ENCODE results near the gene FSCB. TPM values are rescaled to one million over a fixed set of nuclear protein-coding genes. Genes with fewer than 3 reads are reported as not detected.
"Not testable (repeated sequence)": the region's sequence is repeated elsewhere in the genome, so short reads cannot be mapped to it uniquely, and the experiment has no call there.

The FSCB gene, protein sequence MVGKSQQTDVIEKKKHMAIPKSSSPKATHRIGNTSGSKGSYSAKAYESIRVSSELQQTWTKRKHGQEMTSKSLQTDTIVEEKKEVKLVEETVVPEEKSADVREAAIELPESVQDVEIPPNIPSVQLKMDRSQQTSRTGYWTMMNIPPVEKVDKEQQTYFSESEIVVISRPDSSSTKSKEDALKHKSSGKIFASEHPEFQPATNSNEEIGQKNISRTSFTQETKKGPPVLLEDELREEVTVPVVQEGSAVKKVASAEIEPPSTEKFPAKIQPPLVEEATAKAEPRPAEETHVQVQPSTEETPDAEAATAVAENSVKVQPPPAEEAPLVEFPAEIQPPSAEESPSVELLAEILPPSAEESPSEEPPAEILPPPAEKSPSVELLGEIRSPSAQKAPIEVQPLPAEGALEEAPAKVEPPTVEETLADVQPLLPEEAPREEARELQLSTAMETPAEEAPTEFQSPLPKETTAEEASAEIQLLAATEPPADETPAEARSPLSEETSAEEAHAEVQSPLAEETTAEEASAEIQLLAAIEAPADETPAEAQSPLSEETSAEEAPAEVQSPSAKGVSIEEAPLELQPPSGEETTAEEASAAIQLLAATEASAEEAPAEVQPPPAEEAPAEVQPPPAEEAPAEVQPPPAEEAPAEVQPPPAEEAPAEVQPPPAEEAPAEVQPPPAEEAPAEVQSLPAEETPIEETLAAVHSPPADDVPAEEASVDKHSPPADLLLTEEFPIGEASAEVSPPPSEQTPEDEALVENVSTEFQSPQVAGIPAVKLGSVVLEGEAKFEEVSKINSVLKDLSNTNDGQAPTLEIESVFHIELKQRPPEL
- total RNA-seq = not detected

DNA sequence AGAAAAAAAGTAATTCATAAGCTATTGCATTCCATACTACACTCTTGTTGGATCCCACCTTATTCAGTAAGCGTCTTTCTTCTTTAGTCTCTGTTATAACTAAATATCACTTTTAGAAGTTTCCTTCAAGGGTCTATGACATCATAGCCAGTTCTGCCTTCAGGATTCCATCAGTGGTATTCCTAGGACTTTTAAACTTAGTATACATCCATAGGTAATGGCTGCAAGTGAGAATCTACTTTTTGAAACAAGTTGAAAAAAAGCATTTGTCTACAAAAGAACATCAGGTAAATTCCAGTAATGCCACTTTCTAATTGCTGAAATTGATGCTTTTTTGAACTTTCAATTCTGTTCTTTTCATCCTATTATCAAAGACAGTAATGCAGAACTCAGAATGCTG lies at the start of gene FSCB:
Gene FSCB (minus strand): TSS at position 101 of the 400 bp plus-strand sequence. CDS start 296 bp downstream, outside the sequence.
- H3K27me3 Mint-ChIP-seq = no peaks in the 10 kb centered on the region

DNA sequence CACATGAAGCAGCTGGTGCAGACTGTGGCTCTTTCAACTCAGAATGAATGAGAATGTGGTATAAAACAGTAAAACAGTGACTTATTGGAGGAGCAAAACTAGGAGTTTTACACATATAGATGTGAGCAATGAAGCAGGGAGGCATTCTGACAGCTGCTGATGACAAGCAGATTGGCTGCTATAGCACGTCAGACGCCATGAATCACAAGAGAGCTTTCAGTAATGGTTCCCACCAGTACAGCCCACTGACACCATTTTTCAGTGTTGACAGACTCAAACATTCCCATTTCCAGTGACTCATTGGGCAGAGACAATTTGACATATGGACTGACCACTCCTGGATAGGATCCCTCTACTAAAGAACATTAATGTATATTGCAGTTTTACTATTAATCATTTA lies 24.6 kb upstream of the FSCB start:
- no peak for DNase-seq
- Mint-ChIP-seq H3K9me3 (no peaks in the 10 kb centered on the region), H3K36me3 (ENCODE audit: low read depth) (no peaks in the 10 kb centered on the region), H3K4me1 (no peaks in the 10 kb centered on the region), H3K27ac (no peak overlapping the region), H3K4me3 (no peak overlapping the region), H3K27me3 (no peaks in the 10 kb centered on the region)
- POLR2A ChIA-PET = no interaction called here
- CTCF ChIA-PET = no interaction called here

More for the DNA sequence above, at the start of gene FSCB:
- no peak for DNase-seq
- no peaks in the 10 kb centered on the region for H3K36me3 Mint-ChIP-seq (ENCODE audit: low read depth)
- H3K4me3 Mint-ChIP-seq = no peak within 1 kb of the TSS
- CTCF ChIA-PET = no interaction called here
- no peaks in the 10 kb centered on the region for H3K4me1 Mint-ChIP-seq
- POLR2A ChIA-PET = no interaction called here
- H3K27ac Mint-ChIP-seq = no peak within 1 kb of the TSS
- no peaks in the 10 kb centered on the region for H3K9me3 Mint-ChIP-seq

DNA sequence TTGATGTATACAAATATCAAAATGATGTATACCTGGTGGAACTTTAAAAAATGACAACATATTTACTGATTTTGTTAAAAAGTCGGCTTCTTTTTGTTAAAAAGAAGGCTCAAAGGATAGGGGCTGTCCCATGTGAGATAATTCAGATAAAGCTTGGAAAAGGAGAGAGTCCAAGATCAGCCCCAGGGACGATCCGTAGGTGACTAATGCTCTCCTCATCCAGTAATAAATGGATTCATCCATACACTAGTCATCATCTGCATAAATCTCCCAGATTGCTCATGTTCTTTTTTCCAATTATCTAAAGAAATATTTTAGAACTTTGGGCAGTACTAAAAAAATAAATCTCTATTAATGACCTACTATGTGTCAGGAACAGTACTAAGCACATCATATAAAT lies 23.4 kb upstream of the FSCB start:
- no peak for DNase-seq
- H3K9me3 Mint-ChIP-seq = no peaks in the 10 kb centered on the region
- ChIA-PET POLR2A (no interaction called here), CTCF (no interaction called here)
- H3K4me1 Mint-ChIP-seq = no peaks in the 10 kb centered on the region
- H3K36me3 Mint-ChIP-seq (ENCODE audit: low read depth) = no peaks in the 10 kb centered on the region
- no peak overlapping the region for H3K4me3 Mint-ChIP-seq
- no peaks in the 10 kb centered on the region for H3K27me3 Mint-ChIP-seq
- H3K27ac Mint-ChIP-seq = no peak overlapping the region

DNA sequence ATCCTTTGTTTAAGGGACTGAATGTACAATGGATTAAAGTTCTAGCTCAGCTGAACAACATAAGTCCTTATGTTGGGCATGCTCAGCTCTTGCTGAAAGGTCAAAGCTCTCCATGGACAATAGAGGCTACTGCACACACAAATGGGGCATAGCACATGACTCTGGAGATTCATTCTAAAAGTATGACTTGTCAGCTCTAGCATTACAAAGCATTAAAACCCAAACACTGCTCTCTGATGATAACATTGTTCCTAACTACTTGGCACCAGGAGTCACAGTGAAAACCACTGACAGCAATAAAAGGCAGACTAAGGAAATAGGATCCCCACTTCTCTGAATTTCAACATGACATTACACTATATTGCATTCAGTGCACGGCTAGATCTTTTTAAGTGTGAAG lies 21.9 kb upstream of the FSCB start:
- POLR2A ChIA-PET = no interaction called here
- CTCF ChIA-PET = no interaction called here

DNA sequence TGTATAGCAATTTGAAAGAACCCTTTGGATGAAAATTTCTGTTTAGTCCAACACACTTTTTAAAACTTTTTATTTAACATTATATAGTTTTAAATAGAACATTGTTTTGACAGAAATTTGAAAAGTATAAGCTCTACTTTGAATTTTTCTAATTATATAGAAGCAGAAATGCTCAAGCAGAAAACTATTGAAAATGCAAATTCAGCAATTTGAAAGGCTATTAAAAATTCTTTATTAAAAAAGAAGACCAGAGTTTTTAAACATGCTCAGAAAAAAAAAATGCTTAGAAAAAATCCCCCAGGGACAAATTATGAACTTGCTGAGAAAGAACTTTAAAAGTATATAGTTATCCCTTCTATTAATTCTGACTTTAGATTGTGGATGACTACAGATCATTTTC lies 21.1 kb upstream of the FSCB start:
- ChIA-PET POLR2A (no interaction called here), CTCF (no interaction called here)
- H3K4me1 Mint-ChIP-seq = no peaks in the 10 kb centered on the region
- no peaks in the 10 kb centered on the region for H3K36me3 Mint-ChIP-seq (ENCODE audit: low read depth)
- no peak overlapping the region for H3K27ac Mint-ChIP-seq
- H3K27me3 Mint-ChIP-seq = no peaks in the 10 kb centered on the region
- H3K4me3 Mint-ChIP-seq = no peak overlapping the region
- no peaks in the 10 kb centered on the region for H3K9me3 Mint-ChIP-seq
- DNase-seq = no peak

More for the DNA sequence above, 21.9 kb upstream of the FSCB start:
- Mint-ChIP-seq H3K9me3 (no peaks in the 10 kb centered on the region), H3K27me3 (no peaks in the 10 kb centered on the region), H3K4me3 (no peak overlapping the region), H3K27ac (no peak overlapping the region), H3K4me1 (no peaks in the 10 kb centered on the region), H3K36me3 (ENCODE audit: low read depth) (no peaks in the 10 kb centered on the region)
- DNase-seq = no peak

DNA sequence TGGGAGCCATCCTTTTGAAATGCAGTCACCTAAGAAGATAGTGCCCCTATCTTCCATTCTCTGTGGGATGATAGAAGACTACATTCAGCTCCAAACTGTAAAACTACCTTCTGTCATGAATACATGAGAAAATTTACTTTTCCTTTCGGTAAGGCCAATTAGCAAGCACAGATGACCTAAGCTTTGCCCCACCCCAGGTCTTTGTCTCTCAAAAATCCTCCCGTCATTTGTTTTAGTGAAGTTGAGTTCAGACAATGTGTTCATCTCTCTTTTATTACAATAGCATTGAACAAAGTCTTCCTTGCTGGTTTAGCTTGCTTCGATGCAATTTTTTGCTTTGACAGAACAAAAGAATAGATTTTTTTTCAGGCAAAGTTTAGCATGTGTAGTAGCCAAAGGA lies 18.2 kb upstream of the FSCB start:
- H3K27ac Mint-ChIP-seq = no peak overlapping the region
- H3K27me3 Mint-ChIP-seq = no peaks in the 10 kb centered on the region
- no peaks in the 10 kb centered on the region for H3K9me3 Mint-ChIP-seq
- H3K4me3 Mint-ChIP-seq = no peak overlapping the region
- DNase-seq = no peak
- CTCF ChIA-PET = no interaction called here
- POLR2A ChIA-PET = no interaction called here
- no peaks in the 10 kb centered on the region for H3K4me1 Mint-ChIP-seq
- H3K36me3 Mint-ChIP-seq (ENCODE audit: low read depth) = no peaks in the 10 kb centered on the region

DNA sequence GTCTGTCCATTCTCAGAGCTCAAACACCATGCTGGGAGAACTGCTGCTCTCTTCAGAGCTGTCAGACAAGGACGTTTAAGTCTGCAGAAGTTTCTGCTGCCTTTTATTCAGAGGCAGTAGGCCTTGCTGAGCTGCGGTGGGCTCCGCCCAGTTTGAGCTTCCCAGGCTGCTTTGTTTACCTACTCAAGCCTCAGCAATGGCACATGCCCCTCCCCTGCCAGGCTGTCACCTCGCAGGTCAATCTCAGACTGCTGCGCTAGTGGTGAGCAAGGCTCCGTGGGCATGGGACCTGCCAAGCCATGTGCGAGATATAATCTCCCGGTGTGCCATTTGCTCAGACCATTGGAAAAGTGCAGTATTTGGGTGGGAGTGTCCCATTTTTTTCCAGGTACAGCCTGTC lies 8.6 kb upstream of the FSCB start:
- H3K4me1 Mint-ChIP-seq; H3K27ac Mint-ChIP-seq; H3K9me3 Mint-ChIP-seq; H3K36me3 Mint-ChIP-seq (ENCODE audit: low read depth); H3K4me3 Mint-ChIP-seq; DNase-seq; H3K27me3 Mint-ChIP-seq; POLR2A ChIA-PET; CTCF ChIA-PET: not testable (repeated sequence)

DNA sequence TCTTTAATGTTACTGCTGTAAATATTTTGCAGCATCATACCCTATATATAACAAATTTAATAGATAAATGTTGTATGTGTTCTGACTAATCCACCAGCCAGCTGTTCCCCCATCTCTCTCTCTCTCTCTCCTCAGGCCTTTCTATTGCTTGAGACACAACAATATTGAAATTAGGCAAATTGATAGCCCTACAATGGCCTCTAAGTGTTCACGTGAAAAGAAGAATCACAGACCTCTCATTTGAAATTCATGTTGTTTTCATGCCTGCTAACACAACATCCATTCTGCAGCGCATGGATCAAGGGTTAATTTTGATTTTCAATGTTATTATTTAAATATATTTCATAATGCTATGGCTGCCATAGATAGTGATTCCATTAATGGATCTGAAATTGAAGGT lies 1.8 kb upstream of the FSCB start:
- Mint-ChIP-seq H3K36me3 (ENCODE audit: low read depth) (no peaks in the 10 kb centered on the region), H3K27ac (no peak overlapping the region), H3K4me1 (no peaks in the 10 kb centered on the region), H3K9me3 (peaks cover 5% of the 10 kb centered on the region), H3K27me3 (no peaks in the 10 kb centered on the region), H3K4me3 (no peak overlapping the region)
- ChIA-PET CTCF (no interaction called here), POLR2A (no interaction called here)
- DNase-seq = no peak

DNA sequence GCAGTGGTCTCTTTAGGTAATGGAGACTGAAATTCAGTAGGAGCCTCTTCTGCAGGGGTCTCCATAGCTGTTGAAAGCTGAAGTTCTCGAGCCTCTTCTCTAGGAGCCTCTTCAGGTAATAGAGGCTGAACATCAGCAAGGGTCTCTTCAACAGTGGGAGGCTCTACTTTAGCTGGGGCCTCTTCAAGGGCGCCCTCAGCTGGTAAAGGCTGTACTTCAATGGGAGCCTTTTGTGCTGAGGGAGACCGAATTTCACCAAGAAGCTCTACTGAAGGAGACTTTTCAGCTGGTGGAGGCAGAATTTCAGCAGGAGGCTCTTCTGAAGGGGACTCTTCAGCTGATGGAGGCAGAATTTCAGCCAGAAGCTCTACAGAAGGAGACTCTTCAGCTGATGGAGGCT lies 1.5 kb downstream of the FSCB start:
- POLR2A ChIA-PET = no interaction called here
- no peaks in the 10 kb centered on the region for H3K36me3 Mint-ChIP-seq (ENCODE audit: low read depth)

DNA sequence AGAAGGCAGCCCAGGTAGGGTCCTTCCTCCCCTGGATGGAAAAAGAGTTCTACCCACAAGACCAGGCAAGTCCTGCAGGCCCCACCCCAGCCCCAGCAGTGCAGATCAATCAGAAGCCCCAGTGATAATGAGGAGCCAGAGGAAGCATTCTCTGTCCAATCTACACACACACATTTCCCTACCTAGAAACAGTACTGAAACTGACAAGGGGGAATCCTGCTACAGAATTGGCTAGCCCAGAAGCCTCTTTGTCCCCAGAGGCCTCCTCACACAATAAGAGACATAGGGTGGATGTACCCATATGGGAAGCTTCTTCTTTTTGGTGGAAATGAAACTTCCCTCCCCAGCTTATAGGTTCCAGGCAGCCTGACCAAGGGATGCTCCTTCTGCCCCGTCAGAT lies 9.9 kb downstream of the FSCB start:
- CTCF ChIA-PET = no interaction called here

More for the DNA sequence above, 1.5 kb downstream of the FSCB start:
- no peaks in the 10 kb centered on the region for H3K4me1 Mint-ChIP-seq
- DNase-seq = no peak
- H3K27ac Mint-ChIP-seq = no peak overlapping the region
- CTCF ChIA-PET = no interaction called here
- H3K27me3 Mint-ChIP-seq = no peaks in the 10 kb centered on the region
- no peak overlapping the region for H3K4me3 Mint-ChIP-seq
- H3K9me3 Mint-ChIP-seq = no peaks in the 10 kb centered on the region

DNA sequence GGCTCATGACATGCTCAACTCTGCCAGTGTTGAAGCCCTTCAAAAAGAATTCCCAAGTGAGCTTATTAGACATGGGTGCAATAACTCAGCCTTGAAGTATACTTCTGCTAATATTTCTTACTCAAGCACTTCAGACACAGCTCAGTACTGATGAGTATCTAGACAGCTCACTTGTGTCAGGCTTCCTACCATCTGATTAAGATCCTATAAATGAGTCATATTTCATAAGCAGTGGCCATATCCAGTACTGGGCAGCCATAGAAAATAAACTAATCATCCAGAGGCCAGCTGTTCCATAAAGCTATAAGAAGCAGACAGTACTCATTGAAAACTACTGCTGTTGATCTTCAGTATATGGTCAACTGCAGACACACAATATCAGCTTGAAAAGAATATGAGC lies 12.9 kb downstream of the FSCB start:
- Mint-ChIP-seq H3K27me3 (no peaks in the 10 kb centered on the region), H3K4me1 (no peaks in the 10 kb centered on the region), H3K4me3 (no peak overlapping the region), H3K9me3 (peaks cover 7% of the 10 kb centered on the region), H3K36me3 (ENCODE audit: low read depth) (no peaks in the 10 kb centered on the region), H3K27ac (no peak overlapping the region)
- CTCF ChIA-PET = no interaction called here
- no peak for DNase-seq
- POLR2A ChIA-PET = no interaction called here

More for the DNA sequence above, 9.9 kb downstream of the FSCB start:
- Mint-ChIP-seq H3K27me3 (no peaks in the 10 kb centered on the region), H3K36me3 (ENCODE audit: low read depth) (no peaks in the 10 kb centered on the region), H3K4me1 (no peaks in the 10 kb centered on the region), H3K27ac (no peak overlapping the region), H3K9me3 (peaks cover 7% of the 10 kb centered on the region), H3K4me3 (no peak overlapping the region)
- no peak for DNase-seq
- POLR2A ChIA-PET = no interaction called here

DNA sequence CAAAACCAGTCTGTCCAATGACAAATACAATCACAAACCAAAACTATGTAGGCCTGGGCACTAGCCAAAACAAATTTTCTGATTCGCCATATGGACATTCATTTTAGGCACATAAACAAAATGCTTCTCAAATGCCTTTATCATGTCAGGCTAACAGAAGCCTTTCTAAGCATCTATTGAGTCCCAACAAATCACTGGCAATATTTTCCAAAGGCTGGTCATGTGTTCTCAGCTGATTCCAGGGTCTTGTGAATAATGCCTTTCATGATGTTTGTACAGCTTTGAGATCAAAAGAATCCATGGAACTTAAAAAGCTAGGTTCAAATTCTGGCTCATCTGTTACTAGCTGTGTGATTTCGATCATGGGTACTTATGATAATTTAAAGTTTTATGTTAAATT lies 16.1 kb downstream of the FSCB start:
- no peaks in the 10 kb centered on the region for H3K36me3 Mint-ChIP-seq (ENCODE audit: low read depth)
- H3K4me3 Mint-ChIP-seq = no peak overlapping the region
- H3K4me1 Mint-ChIP-seq = no peaks in the 10 kb centered on the region
- no peaks in the 10 kb centered on the region for H3K27me3 Mint-ChIP-seq
- CTCF ChIA-PET = no interaction called here
- DNase-seq = no peak
- H3K27ac Mint-ChIP-seq = no peak overlapping the region
- peaks cover 12% of the 10 kb centered on the region for H3K9me3 Mint-ChIP-seq
- POLR2A ChIA-PET = no interaction called here

DNA sequence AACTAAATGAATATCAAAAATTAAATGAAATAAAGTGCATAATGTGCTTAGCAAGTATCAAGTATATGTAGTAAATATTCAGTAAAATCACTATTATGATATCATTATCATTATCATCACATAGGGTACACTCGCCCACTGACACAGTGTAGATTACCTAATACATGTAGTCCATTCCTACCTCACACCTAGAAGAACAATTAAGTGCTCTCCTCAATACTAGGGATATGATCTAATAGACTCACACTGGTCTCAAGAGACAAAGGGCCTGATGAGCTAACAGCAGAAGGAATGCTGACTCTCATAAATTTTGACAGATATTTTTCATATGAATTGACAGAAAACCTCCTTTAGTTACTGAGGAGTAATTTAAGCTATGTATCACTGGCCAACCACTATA lies 29.1 kb downstream of the FSCB start:
- POLR2A ChIA-PET = no interaction called here
- Mint-ChIP-seq H3K9me3 (peaks cover 2% of the 10 kb centered on the region), H3K4me1 (no peaks in the 10 kb centered on the region), H3K4me3 (no peak overlapping the region), H3K27ac (no peak overlapping the region), H3K36me3 (ENCODE audit: low read depth) (no peaks in the 10 kb centered on the region), H3K27me3 (no peaks in the 10 kb centered on the region)
- no peak for DNase-seq
- CTCF ChIA-PET = no interaction called here

DNA sequence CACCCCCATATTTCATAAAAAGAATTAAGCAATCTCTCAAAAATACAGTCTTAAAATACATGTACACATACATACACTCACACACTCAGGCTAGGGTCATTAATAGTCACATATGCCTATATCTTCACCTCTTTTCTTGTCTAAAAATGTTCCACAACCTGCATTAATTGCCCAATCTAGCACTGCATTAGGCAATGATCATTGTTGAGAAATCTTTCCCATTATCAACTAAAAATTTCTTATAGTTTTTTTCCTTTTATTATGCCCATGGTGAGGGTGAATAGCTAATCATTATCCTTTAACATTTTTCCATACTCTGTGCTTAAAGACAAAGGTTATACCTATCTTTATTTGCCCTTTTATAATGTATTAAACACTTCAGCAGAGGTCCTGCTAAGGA lies 38.3 kb downstream of the FSCB start:
- H3K27me3 Mint-ChIP-seq = no peaks in the 10 kb centered on the region
- CTCF ChIA-PET = no interaction called here
- no peaks in the 10 kb centered on the region for H3K4me1 Mint-ChIP-seq
- H3K36me3 Mint-ChIP-seq (ENCODE audit: low read depth) = no peaks in the 10 kb centered on the region
- H3K9me3 Mint-ChIP-seq = no peaks in the 10 kb centered on the region
- no peak overlapping the region for H3K27ac Mint-ChIP-seq
- no peak for DNase-seq
- H3K4me3 Mint-ChIP-seq = no peak overlapping the region
- POLR2A ChIA-PET = no interaction called here
